ENCODE results near the gene MARK3. TPM values are rescaled to one million over a fixed set of nuclear protein-coding genes. Genes with fewer than 3 reads are reported as not detected.

MARK3 gene
- total and polyA plus RNA-seq, 2 of the 13 experiments (the other 11 are each of a cell fraction or from before 2014, with no cell fraction given): 47.7 to 56.6 TPM

- TF ChIP-seq MLXIP (CRISPR knock-in tag; IDR thresholded peaks at IDR 0.05; ENCODE audit: borderline replicate concordance) (no peak), SNAI1 (CRISPR knock-in tag; IDR thresholded peaks at IDR 0.05; ENCODE audit: borderline replicate concordance) (no peak), TFE3 (CRISPR knock-in tag; IDR thresholded peaks at IDR 0.05) (no peak)
These were observed 158.6 kb downstream of the MARK3 start (continued) for GRCh38 chr14:103543721-103544387.

GRCh38 chr14:103544388-103545218, 159.4 kb downstream of the MARK3 start:
- Histone ChIP-seq H3K4me1 (ENCODE audit: insufficient read depth, low read length) (peaks cover 46% of the 10 kb centered on the region), H3K79me2 (ENCODE audit: insufficient read depth, low read length) (no peaks in the 10 kb centered on the region), H3K4me3 (replicated peaks in 1 of 3; ENCODE audit: insufficient read depth in 1 of 3, low read depth in 2 of 3, low read length in 3 of 3) (no peak overlapping the region), H2AFZ (ENCODE audit: low read length) (no peak overlapping the region), H3K27ac (ENCODE audit: extremely low read length, insufficient read depth, low read length) (no peak overlapping the region), H3K9ac (ENCODE audit: insufficient read depth, low read depth, low read length) (no peak overlapping the region), H3K27me3 (ENCODE audit: control insufficient read depth in 1 of 2, insufficient read depth in 2 of 2, low read length in 2 of 2) (peaks cover 2 to 19% of the 10 kb centered on the region in 2 experiments; a peak in 2 of 5 replicates), H3K4me2 (ENCODE audit: low read depth, low read length) (no peak overlapping the region), H3K36me3 (replicated peaks in 1 of 2; ENCODE audit: control insufficient read depth in 1 of 2, insufficient read depth in 2 of 2, low read length in 2 of 2) (no peaks in the 10 kb centered on the region), H4K20me1 (ENCODE audit: insufficient read depth, low read length) (no peaks in the 10 kb centered on the region), H3K9me3 (ENCODE audit: low read length) (no peaks in the 10 kb centered on the region)
- ChIA-PET CTCF (ENCODE audit: low intra/inter-chr PET ratio, low total read pairs) (interaction anchor here (2.8 kb wide), 1 partner anchor 26 kb away, joined by 38 read pairs; no protein-coding TSS in a partner anchor), POLR2A (interaction anchor here (1.3 kb wide), 1 partner anchor 17 kb away, joined by 4 read pairs; no protein-coding TSS in a partner anchor)
- 90% methylated on average over 12 of the region's 35 CpGs for WGBS (ENCODE audit: low lambda C conversion rate)
- DNase-seq (ENCODE audit: low spot score) (no peak), FAIRE-seq (no peak), ATAC-seq (no peak)
- no TSS peak for BruUV-seq (replicated peaks)
- intact Hi-C loops (cut with micrococcal nuclease; ENCODE audit: unreplicated experiment) (no loop called here), in situ Hi-C loops (cut with HindIII; ENCODE audit: extremely low pct_ligation_motif_present, low pct_unique_long_range_greater_than_20kb) (loop anchor here (5.0 kb wide), 1 partner anchor 42 kb away; no protein-coding TSS in a partner anchor)
- TF ChIP-seq ZNF235 (CRISPR knock-in tag; IDR thresholded peaks at IDR 0.05; ENCODE audit: borderline replicate concordance) (no peak), MNT (IDR thresholded peaks at IDR 0.05) (peak; percentile 78), PBX3 (CRISPR knock-in tag; IDR thresholded peaks at IDR 0.05; ENCODE audit: borderline replicate concordance) (no peak)
